SK-N-MC (cell line): ENCODE results near the gene TPM4.
A peak's percentile ranks its signal among the peaks of the same experiment; 100 is the strongest.

Experiments
- DNase-seq: peaks from one replicate; pipeline ENCODE4 v3.0.0-alpha.2; 2011; ENCODE audit warnings: low read depth, low spot score
- H3K27ac ChIP-seq: fragments of 200-600 bp; sonication (generic); 2 replicates; pipeline ENCODE4 v1.5.1; 2016; ENCODE audit warnings: mixed run types
- H3K36me3 ChIP-seq: fragments of 200-600 bp; sonication (generic); 2 replicates; pipeline ENCODE4 v1.6.1; 2017; ENCODE audit warnings: antibody characterized with exemption, low read length, mixed read lengths; ENCODE audit not compliant: insufficient read depth
- H3K4me3 ChIP-seq: fragments of 200-600 bp; sonication (generic); 2 replicates; pipeline ENCODE4 v1.5.1; 2016
- H3K9ac ChIP-seq: fragments of 200-600 bp; sonication (generic); 2 replicates; pipeline ENCODE4 v1.8.0; 2017; ENCODE audit warnings: mixed run types, mixed read lengths; ENCODE audit not compliant: insufficient read length
- H3K9me3 ChIP-seq: fragments of 200-600 bp; sonication (generic); 2 replicates; pipeline ENCODE4 v1.6.1; 2017; ENCODE audit warnings: low read depth, mild to moderate bottlenecking, antibody characterized with exemption, low read length, moderate library complexity, mixed read lengths
- EZH2 ChIP-seq: fragments of 200-600 bp; sonication (generic); IDR thresholded peaks from one replicate; pipeline ENCODE4 v1.6.1; 2017; ENCODE audit warnings: antibody characterized with exemption
- FOXP2 ChIP-seq: optimal IDR thresholded peaks from 2 replicates; pipeline ENCODE3; 2011; ENCODE audit warnings: mild to moderate bottlenecking, moderate library complexity; ENCODE audit not compliant: insufficient read depth; ENCODE audit errors: extremely low read length, control extremely low read depth
- POLR2AphosphoS5 ChIP-seq: IDR thresholded peaks from 2 replicates; pipeline ENCODE4 v1.6.1; 2012; ENCODE audit warnings: mild to moderate bottlenecking, low read depth, low read length, borderline replicate concordance

TPM4 gene

GRCh38 chr19:16067205-16067938, 8.9 kb upstream of the TPM4 start:
- DNase-seq = no peak
- Histone ChIP-seq H3K9ac (no peak overlapping the region), H3K36me3 (no peaks in the 10 kb centered on the region), H3K4me3 (no peak overlapping the region), H3K9me3 (no peaks in the 10 kb centered on the region), H3K27ac (no peak overlapping the region)
- TF ChIP-seq POLR2AphosphoS5 (no peak), FOXP2 (no peak), EZH2 (no peak)

- TF ChIP-seq FOXP2 (no peak), POLR2AphosphoS5 (no peak), EZH2 (no peak)
- no peaks in the 10 kb centered on the region for H3K36me3 ChIP-seq
- no peak overlapping the region for H3K4me3 ChIP-seq
- H3K27ac ChIP-seq = no peak overlapping the region
- H3K9ac ChIP-seq = no peak overlapping the region
- no peak for DNase-seq
- H3K9me3 ChIP-seq = no peaks in the 10 kb centered on the region
These were observed 7.5 kb upstream of the TPM4 start for GRCh38 chr19:16068696-16069259.

- DNase-seq = no peak
- H3K27ac ChIP-seq = no peak overlapping the region
- H3K36me3 ChIP-seq = no peaks in the 10 kb centered on the region
- TF ChIP-seq POLR2AphosphoS5 (no peak), EZH2 (no peak), FOXP2 (no peak)
- no peaks in the 10 kb centered on the region for H3K9me3 ChIP-seq
- H3K4me3 ChIP-seq = no peak overlapping the region
- no peak overlapping the region for H3K9ac ChIP-seq
These were observed 6.4 kb upstream of the TPM4 start for GRCh38 chr19:16069813-16070365.

- no peak for DNase-seq
- Histone ChIP-seq H3K36me3 (no peaks in the 10 kb centered on the region), H3K9ac (no peak overlapping the region), H3K27ac (no peak overlapping the region), H3K9me3 (no peaks in the 10 kb centered on the region), H3K4me3 (no peak overlapping the region)
- TF ChIP-seq FOXP2 (no peak), POLR2AphosphoS5 (no peak), EZH2 (no peak)
These were observed 5.8 kb upstream of the TPM4 start for GRCh38 chr19:16070366-16070990.

- DNase-seq = no peak
- no peak overlapping the region for H3K4me3 ChIP-seq
- H3K9ac ChIP-seq = no peak overlapping the region
- H3K9me3 ChIP-seq = no peaks in the 10 kb centered on the region
- H3K36me3 ChIP-seq = no peaks in the 10 kb centered on the region
- no peak overlapping the region for H3K27ac ChIP-seq
- no peak for TF ChIP-seq FOXP2
- TF ChIP-seq POLR2AphosphoS5 = no peak
- no peak for TF ChIP-seq EZH2
These were observed 5.1 kb upstream of the TPM4 start for GRCh38 chr19:16071072-16071691.

GRCh38 chr19:16073481-16073880, 2.8 kb upstream of the TPM4 start:
- TF ChIP-seq EZH2 = no peak
- no peak for TF ChIP-seq POLR2AphosphoS5
- TF ChIP-seq FOXP2 = no peak
- H3K9me3 ChIP-seq = no peaks in the 10 kb centered on the region
- H3K9ac ChIP-seq = no peak overlapping the region
- no peak for DNase-seq
- H3K36me3 ChIP-seq = peaks cover 4% of the 10 kb centered on the region; the same call in 1 of the 2 replicates
- H3K4me3 ChIP-seq = no peak overlapping the region
- no peak overlapping the region for H3K27ac ChIP-seq

GRCh38 chr19:16073988-16074387, 2.3 kb upstream of the TPM4 start:
- TF ChIP-seq FOXP2 (no peak), POLR2AphosphoS5 (no peak), EZH2 (no peak)
- H3K9me3 ChIP-seq = no peaks in the 10 kb centered on the region
- H3K36me3 ChIP-seq = peaks cover 4% of the 10 kb centered on the region; the same call in 1 of the 2 replicates
- 0 out of 2 replicates have a peak overlapping the region, but pooled peaks have one; percentile 6 for H3K27ac ChIP-seq
- no peak for DNase-seq
- no peak overlapping the region for H3K9ac ChIP-seq
- H3K4me3 ChIP-seq = no peak overlapping the region
